K562 (cell line): ENCODE data around the gene HACE1. TPM values are rescaled to one million over a fixed set of nuclear protein-coding genes. Genes with fewer than 3 reads are reported as not detected.

Experiments
- ARID2 ChIP-seq: fragments of 450-650 bp; IDR thresholded peaks from 2 replicates; pipeline ENCODE4 v1.6.1; 2017; ENCODE audit warnings: antibody characterized with exemption, mild to moderate bottlenecking
- ATF6 ChIP-seq: sonication (generic); formaldehyde crosslinking; IDR thresholded peaks from 2 replicates; pipeline ENCODE4 v1.4.0; 2020; ENCODE audit warnings: mild to moderate bottlenecking, missing genetic modification reagents
- BACH1 ChIP-seq: fragments of 200-800 bp; sonication (Bioruptor generic); IDR thresholded peaks from 2 replicates; pipeline ENCODE4 v1.6.1; 2016; ENCODE audit warnings: missing genetic modification characterization, missing compliant biosample characterization
- FOXO4 ChIP-seq: fragments of 450-650 bp; formaldehyde crosslinking; IDR thresholded peaks from 2 replicates; pipeline ENCODE4 v1.4.0; 2020; ENCODE audit warnings: mild to moderate bottlenecking, moderate library complexity
- MAFF ChIP-seq: IDR thresholded peaks from 2 replicates; pipeline ENCODE4 v1.6.1; 2012; ENCODE audit warnings: low read length, improper control_type of control experiment
- MAFG ChIP-seq: fragments of 450-650 bp; conservative IDR thresholded peaks from 2 replicates; pipeline ENCODE4 v1.6.1; 2016; ENCODE audit warnings: missing genetic modification characterization, missing compliant biosample characterization
- MAFK ChIP-seq: IDR thresholded peaks from 2 replicates; pipeline ENCODE4 v1.6.1; 2011; ENCODE audit warnings: low read length, improper control_type of control experiment
- NFE2 ChIP-seq: IDR thresholded peaks from 2 replicates; pipeline ENCODE4 v1.6.1; 2014; ENCODE audit warnings: antibody characterized with exemption, low read depth
- OTX1 ChIP-seq: fragments of 450-650 bp; formaldehyde crosslinking; IDR thresholded peaks from 2 replicates; pipeline ENCODE4 v1.4.0; 2022; ENCODE audit warnings: mild to moderate bottlenecking
- TFE3 ChIP-seq: fragments of 450-650 bp; formaldehyde crosslinking; IDR thresholded peaks from 2 replicates; pipeline ENCODE4 v1.4.0; 2020; ENCODE audit warnings: mild to moderate bottlenecking, mixed read lengths
- ZNF316 ChIP-seq: fragments of 450-650 bp; IDR thresholded peaks from 2 replicates; pipeline ENCODE4 v1.6.1; 2016
- ZNF740 ChIP-seq, 3 experiments: fragments of 200-800 bp in 1 of 3; sonication (Bioruptor generic) in 1 of 3; sonication (generic) in 1 of 3; formaldehyde crosslinking in 1 of 3; IDR thresholded peaks; 2 replicates each; pipeline versions ENCODE4 v1.6.1 to v1.8.0; 2016 to 2022; ENCODE audit warnings: mild to moderate bottlenecking in 2 of 3, missing compliant biosample characterization in 2 of 3, missing genetic modification characterization in 2 of 3, missing genetic modification reagents in 1 of 3
- polyA plus RNA-seq, 8 experiments: library from polyadenylated mRNA; depleted of rRNA in 4 of 8; stranded (reverse) in 5 of 8; unstranded in 3 of 8; fragments of >200 nt; fragmentation: Nextera tagmentation in 2 of 8; fragmentation: Illumina TruSeq in 1 of 8; extraction: Ambion mirVana in 2 of 8; extraction: Trizol in 1 of 8; gene quantifications; 2 replicates each; pipeline versions ENCODE4 v1.2.1 to v1.2.3, GENCODE V29; 2011 to 2014; ENCODE audit warnings: inconsistent platforms in 1 of 8, missing spikeins in 1 of 8
- total RNA-seq, 7 experiments: library from RNA; depleted of rRNA in 6 of 7; stranded (reverse); fragments of >200 nt in 6 of 7; fragmentation: Illumina TruSeq in 2 of 7; extraction: Trizol in 2 of 7; gene quantifications; 2 replicates each; pipeline versions ENCODE4 v1.2.1 to v1.2.3, GENCODE V29; 2011 to 2021; ENCODE audit warnings: low replicate concordance in 1 of 7

The HACE1 gene
- total and polyA plus RNA-seq, 9 of the 15 experiments (the other 6 are each of a cell fraction or from before 2014, with no cell fraction given) = 3.6 to 19.9 (median 9.1) TPM

- TF ChIP-seq ATF6 (CRISPR knock-in tag) (no peak), FOXO4 (CRISPR knock-in tag) (no peak), MAFF (peak; percentile 81), OTX1 (CRISPR knock-in tag) (no peak), ZNF740 (CRISPR knock-in tag; IDR thresholded peaks at IDR 0.05) (no peak), ZNF740 (tag; IDR thresholded peaks at IDR 0.05) (no peak), NFE2 (peak; percentile 78), MAFK (peak; percentile 78; the same call in 1 of the 2 replicates), MAFG (tag) (peak; percentile 91), ARID2 (no peak), BACH1 (tag) (peak; percentile 40; the same call in 1 of the 2 replicates), ZNF316 (peak; percentile 88), TFE3 (CRISPR knock-in tag) (no peak)
- TF ChIP-seq, all 486 proteins: peak for 8
Observed at GRCh38 chr6:104716858-104717257, 142.9 kb downstream of the HACE1 start (continued).
